Transverse colon (tissue), 4 donors: ENCODE measurements around the gene ADCY2. TPM values are rescaled to one million over a fixed set of nuclear protein-coding genes. Genes with fewer than 3 reads are reported as not detected.

Experiments used
- DNase-seq: peaks from one replicate; pipeline ENCODE4 v3.0.0-alpha.2; 2019
- H3K27ac ChIP-seq, 4 donors: fragments of 200-600 bp; sonication (generic); 2 replicates each; pipeline ENCODE4 v1.5.1; 2016 to 2018; ENCODE audit warnings: inconsistent platforms in 4 of 4
- H3K27me3 ChIP-seq: fragments of 200-600 bp; sonication (generic); 2 replicates; pipeline ENCODE4 v1.5.1; 2017; ENCODE audit warnings: inconsistent platforms
- H3K36me3 ChIP-seq, 4 donors: fragments of 200-600 bp; sonication (generic); 2 replicates each; pipeline ENCODE4 v1.5.1; 2017 to 2019; ENCODE audit warnings: inconsistent platforms in 4 of 4
- H3K4me1 ChIP-seq, 4 donors: fragments of 200-600 bp; sonication (generic); 2 replicates each; pipeline ENCODE4 v1.5.1; 2017 to 2020; ENCODE audit warnings: inconsistent platforms in 4 of 4
- H3K4me3 ChIP-seq, 4 donors: fragments of 200-600 bp; sonication (generic); 1 replicate in 1 of 4; 2 replicates in 3 of 4; pipeline versions ENCODE4 v1.5.1 to v1.6.1; 2017 to 2019; ENCODE audit warnings: inconsistent platforms in 4 of 4
- H3K9me3 ChIP-seq, 2 donors: fragments of 200-600 bp; sonication (generic); 2 replicates each; pipeline ENCODE4 v1.5.1; 2017 to 2019; ENCODE audit warnings: inconsistent platforms in 2 of 2
- EP300 ChIP-seq: sonication (generic); formaldehyde crosslinking; IDR thresholded peaks from one replicate; pipeline ENCODE4 v1.6.1; 2017; ENCODE audit warnings: antibody characterized with exemption, low read depth
- POLR2A ChIP-seq: fragments of 450-650 bp; IDR thresholded peaks from one replicate; pipeline ENCODE4 v1.6.1; 2016; ENCODE audit warnings: antibody characterized with exemption, mild to moderate bottlenecking, moderate library complexity
- POLR2AphosphoS5 ChIP-seq, 3 donors: sonication (generic); formaldehyde crosslinking; IDR thresholded peaks; one replicate each; pipeline ENCODE4 v1.6.1; 2016; ENCODE audit warnings: antibody characterized with exemption in 3 of 3
- WGBS, 2 donors: methylation state at CpG; one replicate each; pipeline ENCODE4 v1.1.5; 2018; ENCODE audit warnings: low coverage in 1 of 2; 5-methylcytosine and 5-hydroxymethylcytosine counted together
- in situ Hi-C, 4 donors: fragments of 200-750 bp; cut with MboI; loops; one replicate each; pipeline versions ENCODE4 v1.15.0 to v1.15.1; 2017; ENCODE audit warnings: low sequenced_read_pairs in 3 of 4, low pct_ligation_motif_present in 1 of 4, low pct_unique_long_range_greater_than_20kb in 1 of 4
- intact Hi-C: fragments of 100-400 bp; cut with DNase I; formaldehyde crosslinking; loops from one replicate; pipeline ENCODE4 v1.15.1; 2023; ENCODE audit warnings: low total_unique reads
- total RNA-seq, 4 donors: library from RNA; depleted of rRNA; stranded (reverse); fragments of >200 nt; gene quantifications; one replicate each; pipeline ENCODE4 v1.1.0, GENCODE V29; 2016
- TF ChIP-seq, protein P1 (sequence below), 5 experiments: fragments of 200-600 bp in 3 of 5; fragments of 450-650 bp in 2 of 5; sonication (generic) in 3 of 5; IDR thresholded peaks; 1 replicate in 2 of 5; 2 replicates in 3 of 5; pipeline ENCODE4 v1.5.1; 2016 to 2017; ENCODE audit warnings: antibody characterized with exemption in 5 of 5, inconsistent platforms in 3 of 5, mild to moderate bottlenecking in 2 of 5, moderate library complexity in 1 of 5

The ADCY2 gene
- total RNA-seq, 4 donors from 2014 or later: 1.4 to 4.5 (median 3.1) TPM

DNA sequence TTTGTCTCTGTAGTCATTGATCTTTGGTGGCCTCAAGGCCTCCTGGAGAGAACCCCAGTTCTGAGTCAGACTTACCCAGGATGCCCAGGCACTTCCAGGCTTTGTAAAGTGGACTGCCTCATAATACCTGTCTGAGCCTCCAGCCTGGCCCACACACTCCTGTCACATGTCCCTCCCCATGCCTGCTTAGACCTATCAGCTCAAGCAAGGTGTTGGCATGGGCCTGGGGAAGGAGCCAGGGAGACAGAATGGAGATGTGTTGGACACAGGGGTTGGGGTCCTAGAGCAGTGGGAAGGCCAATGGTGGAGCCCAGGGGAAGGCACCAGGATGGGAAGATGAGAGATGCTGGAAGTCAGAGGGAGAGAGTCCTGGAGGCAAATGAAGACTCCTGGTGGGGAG, 318.8 kb downstream of the ADCY2 start:
- H3K4me1 ChIP-seq: no peaks in the 10 kb centered on the region
- TF ChIP-seq, protein P1, sequence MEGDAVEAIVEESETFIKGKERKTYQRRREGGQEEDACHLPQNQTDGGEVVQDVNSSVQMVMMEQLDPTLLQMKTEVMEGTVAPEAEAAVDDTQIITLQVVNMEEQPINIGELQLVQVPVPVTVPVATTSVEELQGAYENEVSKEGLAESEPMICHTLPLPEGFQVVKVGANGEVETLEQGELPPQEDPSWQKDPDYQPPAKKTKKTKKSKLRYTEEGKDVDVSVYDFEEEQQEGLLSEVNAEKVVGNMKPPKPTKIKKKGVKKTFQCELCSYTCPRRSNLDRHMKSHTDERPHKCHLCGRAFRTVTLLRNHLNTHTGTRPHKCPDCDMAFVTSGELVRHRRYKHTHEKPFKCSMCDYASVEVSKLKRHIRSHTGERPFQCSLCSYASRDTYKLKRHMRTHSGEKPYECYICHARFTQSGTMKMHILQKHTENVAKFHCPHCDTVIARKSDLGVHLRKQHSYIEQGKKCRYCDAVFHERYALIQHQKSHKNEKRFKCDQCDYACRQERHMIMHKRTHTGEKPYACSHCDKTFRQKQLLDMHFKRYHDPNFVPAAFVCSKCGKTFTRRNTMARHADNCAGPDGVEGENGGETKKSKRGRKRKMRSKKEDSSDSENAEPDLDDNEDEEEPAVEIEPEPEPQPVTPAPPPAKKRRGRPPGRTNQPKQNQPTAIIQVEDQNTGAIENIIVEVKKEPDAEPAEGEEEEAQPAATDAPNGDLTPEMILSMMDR (IDR thresholded peaks at IDR 0.05): no peak
- TF ChIP-seq POLR2AphosphoS5 (IDR thresholded peaks at IDR 0.05) (no peak), EP300 (no peak), POLR2A (no peak)
- no peaks in the 10 kb centered on the region for H3K27me3 ChIP-seq
- no peak overlapping the region for H3K27ac ChIP-seq
- H3K36me3 ChIP-seq: no peaks in the 10 kb centered on the region
- no peak overlapping the region for H3K4me3 ChIP-seq
- intact Hi-C loops (no loop called here), in situ Hi-C loops (no loop called here)
- no peak for DNase-seq
- H3K9me3 ChIP-seq: no peaks in the 10 kb centered on the region

DNA sequence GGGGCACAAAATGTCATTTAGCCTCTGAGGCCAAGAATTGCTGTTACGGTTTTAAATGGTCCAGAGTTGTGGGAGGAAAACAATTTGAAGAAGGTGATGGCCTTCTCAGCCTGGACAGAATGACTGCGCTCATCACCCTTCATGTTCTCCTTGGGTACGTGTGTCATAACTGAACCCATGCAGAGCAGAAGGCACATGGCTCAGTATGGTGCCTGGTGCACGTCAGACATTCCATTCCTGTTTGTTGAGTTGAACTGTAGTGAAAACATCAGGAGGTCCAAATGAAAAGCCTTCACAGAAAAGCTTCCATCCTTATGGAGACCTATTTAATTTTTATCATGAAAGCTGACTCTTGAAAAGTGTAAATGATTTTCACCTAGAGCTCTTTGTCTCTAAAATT, 321.8 kb downstream of the ADCY2 start:
- WGBS, 2 donors: 74 to 80% methylated on average over 3 to 4 of the region's 4 CpGs
- Histone ChIP-seq H3K4me3 (no peak overlapping the region), H3K4me1 (no peaks in the 10 kb centered on the region), H3K9me3 (no peaks in the 10 kb centered on the region), H3K27ac (no peak overlapping the region), H3K36me3 (no peaks in the 10 kb centered on the region), H3K27me3 (no peaks in the 10 kb centered on the region)
- in situ Hi-C loops (no loop called here), intact Hi-C loops (no loop called here)
- DNase-seq: no peak
- TF ChIP-seq POLR2AphosphoS5 (IDR thresholded peaks at IDR 0.05) (no peak), POLR2A (no peak), EP300 (no peak)
- TF ChIP-seq, protein P1 (IDR thresholded peaks at IDR 0.05): no peak

DNA sequence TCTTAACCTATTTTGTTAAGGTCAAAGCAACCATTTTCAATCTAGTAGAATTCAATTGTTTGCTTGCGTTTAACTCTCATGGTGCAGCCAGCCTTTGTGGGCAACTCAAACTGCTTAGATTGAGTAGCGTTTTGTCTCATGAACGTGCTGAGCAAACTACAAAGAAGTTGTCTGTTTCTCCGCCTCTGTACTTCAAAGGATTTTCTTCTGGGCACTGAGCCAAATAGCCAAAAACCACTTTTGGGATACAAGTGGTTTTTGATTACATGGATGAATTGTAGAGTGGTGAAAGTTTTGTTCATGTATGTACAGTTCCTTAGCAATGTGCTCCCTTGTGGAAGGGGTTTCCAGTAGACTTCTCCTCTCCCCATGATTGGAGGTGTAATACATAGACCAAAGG, 332.1 kb downstream of the ADCY2 start:
- Histone ChIP-seq H3K27me3 (no peaks in the 10 kb centered on the region), H3K36me3 (no peaks in the 10 kb centered on the region), H3K9me3 (no peaks in the 10 kb centered on the region), H3K4me3 (no peak overlapping the region), H3K4me1 (no peaks in the 10 kb centered on the region), H3K27ac (no peak overlapping the region)
- TF ChIP-seq, protein P1 (IDR thresholded peaks at IDR 0.05): no peak
- DNase-seq: no peak
- 41 to 59% methylated on average over 4 of the region's 4 CpGs for WGBS, 2 donors
- in situ Hi-C loops: no loop called here
- intact Hi-C loops: no loop called here

DNA sequence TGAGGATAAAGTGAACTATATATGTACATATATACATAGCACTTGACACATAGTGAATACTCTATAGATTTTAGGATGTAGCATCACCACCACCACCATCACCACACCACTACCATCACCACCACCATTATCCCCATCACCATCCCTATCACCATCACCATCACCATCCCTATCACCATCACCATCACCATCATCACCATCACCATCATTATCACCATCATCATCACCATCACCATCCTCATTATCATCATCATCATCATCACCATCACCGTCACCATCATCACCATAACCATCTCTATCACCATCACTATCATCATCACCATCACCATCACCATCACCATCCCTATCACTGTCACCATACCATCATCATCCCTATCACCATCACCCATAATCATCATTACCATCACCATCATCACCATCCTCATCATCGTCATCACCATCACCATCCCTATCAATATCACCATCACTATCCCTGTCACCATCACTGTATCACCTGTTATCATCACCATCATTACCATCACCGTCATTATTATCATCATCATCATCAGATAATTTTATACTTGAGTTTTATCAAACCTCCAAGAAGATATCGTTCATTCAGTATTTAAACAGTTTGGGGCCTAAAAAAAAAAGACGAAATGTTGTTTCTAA, 345.6 kb downstream of the ADCY2 start:
- in situ Hi-C loops: loop anchor here in 3 of 4 donors (10.0 kb wide), 2 partner anchors 347 to 977 kb away; partner anchors contain the start of gene ADCY2 (in 1 of the 3)

More for the DNA sequence above, 345.6 kb downstream of the ADCY2 start:
- DNase-seq: no peak
- Histone ChIP-seq H3K36me3 (no peaks in the 10 kb centered on the region), H3K27ac (no peak overlapping the region), H3K27me3 (no peaks in the 10 kb centered on the region), H3K4me1 (no peaks in the 10 kb centered on the region), H3K4me3 (no peak overlapping the region), H3K9me3 (no peaks in the 10 kb centered on the region)
- TF ChIP-seq EP300: no peak
- no peak for TF ChIP-seq POLR2A
- TF ChIP-seq, protein P1 (IDR thresholded peaks at IDR 0.05): no peak
- no peak for TF ChIP-seq POLR2AphosphoS5 (IDR thresholded peaks at IDR 0.05)
- intact Hi-C loops: no loop called here
- 91 to 94% methylated on average over 5 of the region's 5 CpGs for WGBS, 2 donors
